SK-N-SH treated with all-trans-retinoic acid at 6 μM for 48 hours (cell line): ENCODE data around the gene FRMD3.

Experiments used
- ATAC-seq: fragments of 200-7000 bp; cut with Tn5 transposase; 3 replicates; pipeline ENCODE4 v1.9.1; 2020; ENCODE audit warnings: mild to moderate bottlenecking, moderate library complexity
- ARNTL ChIP-seq: fragments of 450-650 bp; formaldehyde crosslinking; IDR thresholded peaks from 2 replicates; pipeline ENCODE4 v1.5.0; 2020; ENCODE audit warnings: low read depth, mild to moderate bottlenecking, moderate library complexity, borderline replicate concordance
- BACH2 ChIP-seq: fragments of 250-450 bp; sonication (Bioruptor Pico); IDR thresholded peaks from 2 replicates; pipeline ENCODE4 v1.9.0; 2021; ENCODE audit warnings: mild to moderate bottlenecking, borderline replicate concordance
- CSDC2 ChIP-seq: fragments of 250-450 bp; sonication (Bioruptor Pico); IDR thresholded peaks from 2 replicates; pipeline ENCODE4 v1.5.0; 2020; ENCODE audit warnings: mild to moderate bottlenecking, moderate library complexity
- GLIS3 ChIP-seq: fragments of 250-450 bp; sonication (Bioruptor Pico); IDR thresholded peaks from 2 replicates; pipeline ENCODE4 v1.5.0; 2020; ENCODE audit warnings: mild to moderate bottlenecking, moderate library complexity
- ISL1 ChIP-seq: fragments of 250-450 bp; sonication (Bioruptor Pico); IDR thresholded peaks from 2 replicates; pipeline ENCODE4 v2.1.2; 2022; ENCODE audit warnings: mild to moderate bottlenecking, moderate library complexity
- OSR1 ChIP-seq: fragments of 250-450 bp; sonication (Bioruptor Pico); IDR thresholded peaks from 2 replicates; pipeline ENCODE4 v1.8.0; 2022; ENCODE audit warnings: moderate library complexity, mild to moderate bottlenecking, inconsistent platforms
- PPARA ChIP-seq: fragments of 250-450 bp; sonication (Bioruptor Pico); IDR thresholded peaks from 2 replicates; pipeline ENCODE4 v1.5.0; 2020; ENCODE audit warnings: mild to moderate bottlenecking, borderline replicate concordance
- SNAI2 ChIP-seq: fragments of 250-450 bp; sonication (Bioruptor Pico); IDR thresholded peaks from 2 replicates; pipeline ENCODE4 v1.5.0; 2020; ENCODE audit warnings: mild to moderate bottlenecking, moderate library complexity
- TCF4 ChIP-seq: fragments of 250-450 bp; sonication (Bioruptor Pico); IDR thresholded peaks from 2 replicates; pipeline ENCODE4 v1.8.0; 2021; ENCODE audit warnings: mild to moderate bottlenecking, moderate library complexity, borderline replicate concordance
- TOX ChIP-seq: fragments of 250-450 bp; sonication (Bioruptor Pico); IDR thresholded peaks from 2 replicates; pipeline ENCODE4 v1.8.0; 2021; ENCODE audit warnings: mild to moderate bottlenecking, moderate library complexity, borderline replicate concordance
- ZC3H10 ChIP-seq: fragments of 250-450 bp; sonication (Bioruptor Pico); IDR thresholded peaks from 2 replicates; pipeline ENCODE4 v1.5.1; 2021; ENCODE audit warnings: mild to moderate bottlenecking, moderate library complexity
- ZFP3 ChIP-seq: fragments of 250-450 bp; sonication (Bioruptor Pico); IDR thresholded peaks from 2 replicates; pipeline ENCODE4 v1.5.0; 2020; ENCODE audit warnings: mild to moderate bottlenecking, moderate library complexity
- ZFP30 ChIP-seq: fragments of 450-650 bp; formaldehyde crosslinking; IDR thresholded peaks from 2 replicates; pipeline ENCODE4 v1.5.0; 2022; ENCODE audit warnings: mild to moderate bottlenecking, moderate library complexity
- ZNF565 ChIP-seq: fragments of 450-650 bp; formaldehyde crosslinking; conservative IDR thresholded peaks from 2 replicates; pipeline ENCODE4 v1.5.0; 2020; ENCODE audit warnings: low read depth, mild to moderate bottlenecking, moderate library complexity
- ZNF70 ChIP-seq: fragments of 450-650 bp; formaldehyde crosslinking; IDR thresholded peaks from 2 replicates; pipeline ENCODE4 v1.5.0; 2020; ENCODE audit warnings: mild to moderate bottlenecking, moderate library complexity
- ZNF8 ChIP-seq: fragments of 450-650 bp; formaldehyde crosslinking; IDR thresholded peaks from 2 replicates; pipeline ENCODE4 v1.5.0; 2020; ENCODE audit warnings: mild to moderate bottlenecking, moderate library complexity
- TF ChIP-seq, protein P1 (sequence below): fragments of 250-450 bp; sonication (Bioruptor Pico); IDR thresholded peaks from 2 replicates; pipeline ENCODE4 v1.5.0; 2020; ENCODE audit warnings: mild to moderate bottlenecking, moderate library complexity
- TF ChIP-seq, protein P2 (sequence below): fragments of 250-450 bp; sonication (Bioruptor Pico); IDR thresholded peaks from 2 replicates; pipeline ENCODE4 v1.8.0; 2020; ENCODE audit warnings: mild to moderate bottlenecking, moderate library complexity, borderline replicate concordance
- TF ChIP-seq, protein P3 (sequence below): fragments of 250-450 bp; sonication (Bioruptor Pico); IDR thresholded peaks from 2 replicates; pipeline ENCODE4 v1.5.1; 2020; ENCODE audit warnings: low read depth, mild to moderate bottlenecking, moderate library complexity
- TF ChIP-seq, protein P4 (sequence below): fragments of 250-450 bp; sonication (Bioruptor Pico); IDR thresholded peaks from 2 replicates; pipeline ENCODE4 v1.8.0; 2021; ENCODE audit warnings: low read depth, mild to moderate bottlenecking, moderate library complexity, borderline replicate concordance
- TF ChIP-seq, protein P5 (sequence below): fragments of 250-450 bp; sonication (Bioruptor Pico); IDR thresholded peaks from 2 replicates; pipeline ENCODE4 v1.5.1; 2021; ENCODE audit warnings: mild to moderate bottlenecking, moderate library complexity

FRMD3 gene

DNA sequence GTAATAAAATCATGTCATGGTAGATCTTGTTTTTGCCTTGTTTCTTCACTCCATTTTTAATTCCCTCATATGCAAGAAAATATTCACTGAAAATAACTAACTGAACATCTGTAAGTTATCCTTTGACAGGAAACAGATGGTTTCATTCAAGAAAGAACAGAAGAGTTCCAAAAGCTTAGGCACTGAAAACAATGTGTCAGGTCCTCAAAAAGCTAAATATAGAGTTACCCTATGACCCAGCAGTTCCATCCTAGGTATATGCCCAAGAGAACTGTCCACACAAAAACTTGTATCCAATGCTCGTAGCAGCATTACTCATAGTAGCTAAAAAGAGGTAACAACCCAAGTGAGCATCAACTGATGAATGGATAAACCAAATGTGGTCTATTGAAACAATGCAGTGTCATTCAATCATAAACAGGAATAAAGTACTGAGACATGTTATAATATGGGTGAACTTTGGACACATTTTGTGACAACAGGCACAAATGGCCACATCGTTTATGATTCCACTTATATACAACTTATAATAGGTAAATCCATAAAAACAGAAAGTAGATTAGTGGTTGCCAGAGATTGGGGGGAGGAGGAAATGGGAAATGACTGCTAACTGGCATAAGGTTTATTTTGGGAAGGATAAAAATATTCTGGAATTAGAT lies 231.0 kb downstream of the FRMD3 start:
- peak; percentile 26 for ATAC-seq
- TF ChIP-seq ZC3H10 (CRISPR knock-in tag) (no peak), ZNF70 (CRISPR knock-in tag) (no peak), PPARA (CRISPR knock-in tag) (no peak)

DNA sequence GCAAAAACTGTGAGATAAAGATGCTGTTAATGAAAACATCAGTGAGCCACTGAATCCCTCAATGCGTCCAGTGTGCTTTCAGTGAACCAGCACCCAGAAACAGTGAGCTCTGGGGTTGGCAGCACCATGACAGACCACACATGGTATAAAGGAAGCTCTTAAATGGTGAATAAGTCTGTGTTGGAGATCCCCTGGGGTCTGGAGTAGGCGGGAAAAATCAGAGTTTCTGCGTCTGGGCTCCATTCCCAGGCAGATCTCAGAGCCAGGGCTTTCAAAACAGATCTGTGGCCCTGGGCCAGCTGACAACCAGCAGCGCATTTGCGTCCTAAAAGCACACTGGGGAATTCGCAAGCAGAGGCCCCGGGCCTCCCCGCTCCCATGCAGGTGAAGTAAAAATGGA lies 233.5 kb downstream of the FRMD3 start:
- peak; percentile 85 for ATAC-seq
- TF ChIP-seq ISL1 (CRISPR knock-in tag) (peak; percentile 67), TCF4 (CRISPR knock-in tag) (peak; percentile 50), ZFP30 (no peak)
- TF ChIP-seq, protein P1, sequence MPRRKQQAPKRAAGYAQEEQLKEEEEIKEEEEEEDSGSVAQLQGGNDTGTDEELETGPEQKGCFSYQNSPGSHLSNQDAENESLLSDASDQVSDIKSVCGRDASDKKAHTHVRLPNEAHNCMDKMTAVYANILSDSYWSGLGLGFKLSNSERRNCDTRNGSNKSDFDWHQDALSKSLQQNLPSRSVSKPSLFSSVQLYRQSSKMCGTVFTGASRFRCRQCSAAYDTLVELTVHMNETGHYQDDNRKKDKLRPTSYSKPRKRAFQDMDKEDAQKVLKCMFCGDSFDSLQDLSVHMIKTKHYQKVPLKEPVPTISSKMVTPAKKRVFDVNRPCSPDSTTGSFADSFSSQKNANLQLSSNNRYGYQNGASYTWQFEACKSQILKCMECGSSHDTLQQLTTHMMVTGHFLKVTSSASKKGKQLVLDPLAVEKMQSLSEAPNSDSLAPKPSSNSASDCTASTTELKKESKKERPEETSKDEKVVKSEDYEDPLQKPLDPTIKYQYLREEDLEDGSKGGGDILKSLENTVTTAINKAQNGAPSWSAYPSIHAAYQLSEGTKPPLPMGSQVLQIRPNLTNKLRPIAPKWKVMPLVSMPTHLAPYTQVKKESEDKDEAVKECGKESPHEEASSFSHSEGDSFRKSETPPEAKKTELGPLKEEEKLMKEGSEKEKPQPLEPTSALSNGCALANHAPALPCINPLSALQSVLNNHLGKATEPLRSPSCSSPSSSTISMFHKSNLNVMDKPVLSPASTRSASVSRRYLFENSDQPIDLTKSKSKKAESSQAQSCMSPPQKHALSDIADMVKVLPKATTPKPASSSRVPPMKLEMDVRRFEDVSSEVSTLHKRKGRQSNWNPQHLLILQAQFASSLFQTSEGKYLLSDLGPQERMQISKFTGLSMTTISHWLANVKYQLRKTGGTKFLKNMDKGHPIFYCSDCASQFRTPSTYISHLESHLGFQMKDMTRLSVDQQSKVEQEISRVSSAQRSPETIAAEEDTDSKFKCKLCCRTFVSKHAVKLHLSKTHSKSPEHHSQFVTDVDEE (CRISPR knock-in tag): peak; percentile 54; the same call in 1 of the 2 replicates

DNA sequence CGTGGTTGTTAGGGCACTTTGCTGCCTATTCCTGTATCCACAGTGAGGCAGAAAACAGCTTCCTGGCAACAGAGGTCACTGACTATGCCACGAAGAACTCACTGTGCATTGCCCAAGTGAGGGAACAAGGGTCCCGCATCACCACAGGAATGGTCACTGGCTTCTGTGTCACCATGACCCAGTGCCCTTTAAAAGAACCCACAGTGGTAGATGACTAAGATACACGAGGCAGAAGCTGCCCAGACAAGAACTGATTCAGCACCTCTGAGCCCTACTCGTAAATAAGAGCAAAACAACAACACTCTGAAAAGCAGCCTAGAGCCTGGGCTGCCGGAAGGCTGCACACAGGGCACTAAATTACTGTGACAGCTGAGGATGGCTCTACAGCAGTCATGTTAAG lies 238.6 kb downstream of the FRMD3 start:
- TF ChIP-seq ZFP3 (CRISPR knock-in tag) (no peak), ISL1 (CRISPR knock-in tag) (no peak), TOX (CRISPR knock-in tag) (no peak), TCF4 (CRISPR knock-in tag) (no peak), ZNF8 (CRISPR knock-in tag) (no peak), GLIS3 (CRISPR knock-in tag) (no peak), SNAI2 (CRISPR knock-in tag) (no peak), ARNTL (CRISPR knock-in tag) (no peak), CSDC2 (CRISPR knock-in tag) (no peak), OSR1 (CRISPR knock-in tag) (no peak), PPARA (CRISPR knock-in tag) (no peak), ZNF70 (CRISPR knock-in tag) (no peak), ZFP30 (no peak), ZNF565 (no peak)
- TF ChIP-seq, protein P2, sequence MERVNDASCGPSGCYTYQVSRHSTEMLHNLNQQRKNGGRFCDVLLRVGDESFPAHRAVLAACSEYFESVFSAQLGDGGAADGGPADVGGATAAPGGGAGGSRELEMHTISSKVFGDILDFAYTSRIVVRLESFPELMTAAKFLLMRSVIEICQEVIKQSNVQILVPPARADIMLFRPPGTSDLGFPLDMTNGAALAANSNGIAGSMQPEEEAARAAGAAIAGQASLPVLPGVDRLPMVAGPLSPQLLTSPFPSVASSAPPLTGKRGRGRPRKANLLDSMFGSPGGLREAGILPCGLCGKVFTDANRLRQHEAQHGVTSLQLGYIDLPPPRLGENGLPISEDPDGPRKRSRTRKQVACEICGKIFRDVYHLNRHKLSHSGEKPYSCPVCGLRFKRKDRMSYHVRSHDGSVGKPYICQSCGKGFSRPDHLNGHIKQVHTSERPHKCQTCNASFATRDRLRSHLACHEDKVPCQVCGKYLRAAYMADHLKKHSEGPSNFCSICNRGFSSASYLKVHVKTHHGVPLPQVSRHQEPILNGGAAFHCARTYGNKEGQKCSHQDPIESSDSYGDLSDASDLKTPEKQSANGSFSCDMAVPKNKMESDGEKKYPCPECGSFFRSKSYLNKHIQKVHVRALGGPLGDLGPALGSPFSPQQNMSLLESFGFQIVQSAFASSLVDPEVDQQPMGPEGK (CRISPR knock-in tag): no peak
- TF ChIP-seq, protein P1 (CRISPR knock-in tag): no peak
- TF ChIP-seq, protein P3, sequence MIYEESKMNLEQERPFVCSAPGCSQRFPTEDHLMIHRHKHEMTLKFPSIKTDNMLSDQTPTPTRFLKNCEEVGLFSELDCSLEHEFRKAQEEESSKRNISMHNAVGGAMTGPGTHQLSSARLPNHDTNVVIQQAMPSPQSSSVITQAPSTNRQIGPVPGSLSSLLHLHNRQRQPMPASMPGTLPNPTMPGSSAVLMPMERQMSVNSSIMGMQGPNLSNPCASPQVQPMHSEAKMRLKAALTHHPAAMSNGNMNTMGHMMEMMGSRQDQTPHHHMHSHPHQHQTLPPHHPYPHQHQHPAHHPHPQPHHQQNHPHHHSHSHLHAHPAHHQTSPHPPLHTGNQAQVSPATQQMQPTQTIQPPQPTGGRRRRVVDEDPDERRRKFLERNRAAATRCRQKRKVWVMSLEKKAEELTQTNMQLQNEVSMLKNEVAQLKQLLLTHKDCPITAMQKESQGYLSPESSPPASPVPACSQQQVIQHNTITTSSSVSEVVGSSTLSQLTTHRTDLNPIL: no peak
- peak; percentile 80 for ATAC-seq

DNA sequence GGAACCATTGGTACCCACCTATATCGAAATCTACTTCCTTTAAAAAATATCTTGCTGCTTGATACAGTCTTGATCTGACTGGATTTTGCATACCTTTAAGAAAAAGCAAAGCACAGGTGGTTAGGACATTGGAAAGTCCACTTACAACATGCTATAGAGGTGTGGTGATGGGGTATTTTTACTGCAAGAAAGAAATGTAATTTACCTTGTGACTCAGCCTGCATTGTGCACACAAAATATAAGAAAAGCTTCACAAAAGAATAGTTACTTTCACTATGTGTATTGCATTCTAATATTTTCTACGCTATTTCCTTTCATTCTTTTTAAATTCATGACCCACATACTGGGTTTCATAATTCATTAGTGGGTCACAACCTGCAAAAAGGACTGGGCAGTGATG lies 239.1 kb downstream of the FRMD3 start:
- no peak for ATAC-seq
- TF ChIP-seq GLIS3 (CRISPR knock-in tag) (no peak), ZFP3 (CRISPR knock-in tag) (no peak), TOX (CRISPR knock-in tag) (no peak), CSDC2 (CRISPR knock-in tag) (no peak), TCF4 (CRISPR knock-in tag) (no peak), OSR1 (CRISPR knock-in tag) (no peak), BACH2 (CRISPR knock-in tag) (no peak), PPARA (CRISPR knock-in tag) (no peak), ZNF8 (CRISPR knock-in tag) (no peak), ISL1 (CRISPR knock-in tag) (no peak), SNAI2 (CRISPR knock-in tag) (no peak), ZNF565 (no peak)
- TF ChIP-seq, protein P4, sequence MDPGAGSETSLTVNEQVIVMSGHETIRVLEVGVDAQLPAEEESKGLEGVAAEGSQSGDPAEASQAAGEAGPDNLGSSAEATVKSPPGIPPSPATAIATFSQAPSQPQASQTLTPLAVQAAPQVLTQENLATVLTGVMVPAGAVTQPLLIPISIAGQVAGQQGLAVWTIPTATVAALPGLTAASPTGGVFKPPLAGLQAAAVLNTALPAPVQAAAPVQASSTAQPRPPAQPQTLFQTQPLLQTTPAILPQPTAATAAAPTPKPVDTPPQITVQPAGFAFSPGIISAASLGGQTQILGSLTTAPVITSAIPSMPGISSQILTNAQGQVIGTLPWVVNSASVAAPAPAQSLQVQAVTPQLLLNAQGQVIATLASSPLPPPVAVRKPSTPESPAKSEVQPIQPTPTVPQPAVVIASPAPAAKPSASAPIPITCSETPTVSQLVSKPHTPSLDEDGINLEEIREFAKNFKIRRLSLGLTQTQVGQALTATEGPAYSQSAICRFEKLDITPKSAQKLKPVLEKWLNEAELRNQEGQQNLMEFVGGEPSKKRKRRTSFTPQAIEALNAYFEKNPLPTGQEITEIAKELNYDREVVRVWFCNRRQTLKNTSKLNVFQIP: no peak
- TF ChIP-seq, protein P3: no peak
- TF ChIP-seq, protein P5, sequence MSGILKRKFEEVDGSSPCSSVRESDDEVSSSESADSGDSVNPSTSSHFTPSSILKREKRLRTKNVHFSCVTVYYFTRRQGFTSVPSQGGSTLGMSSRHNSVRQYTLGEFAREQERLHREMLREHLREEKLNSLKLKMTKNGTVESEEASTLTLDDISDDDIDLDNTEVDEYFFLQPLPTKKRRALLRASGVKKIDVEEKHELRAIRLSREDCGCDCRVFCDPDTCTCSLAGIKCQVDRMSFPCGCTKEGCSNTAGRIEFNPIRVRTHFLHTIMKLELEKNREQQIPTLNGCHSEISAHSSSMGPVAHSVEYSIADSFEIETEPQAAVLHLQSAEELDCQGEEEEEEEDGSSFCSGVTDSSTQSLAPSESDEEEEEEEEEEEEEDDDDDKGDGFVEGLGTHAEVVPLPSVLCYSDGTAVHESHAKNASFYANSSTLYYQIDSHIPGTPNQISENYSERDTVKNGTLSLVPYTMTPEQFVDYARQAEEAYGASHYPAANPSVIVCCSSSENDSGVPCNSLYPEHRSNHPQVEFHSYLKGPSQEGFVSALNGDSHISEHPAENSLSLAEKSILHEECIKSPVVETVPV: no peak
